PFSK-1 (cell line): ENCODE data around the gene CCDC110.

Source experiments
- POLR2AphosphoS5 ChIP-seq: IDR thresholded peaks from 2 replicates; pipeline ENCODE4 v1.6.1; 2012; ENCODE audit warnings: low read depth, mild to moderate bottlenecking, control low read depth, low read length, moderate library complexity
- SIN3A ChIP-seq: IDR thresholded peaks from 2 replicates; pipeline ENCODE4 v1.6.1; 2012; ENCODE audit warnings: mild to moderate bottlenecking, low read length, moderate library complexity, borderline replicate concordance; ENCODE audit not compliant: insufficient read depth
- TAF1 ChIP-seq: IDR thresholded peaks from 2 replicates; pipeline ENCODE4 v1.6.1; 2012; ENCODE audit warnings: low read length, control low read depth, borderline replicate concordance; ENCODE audit not compliant: insufficient read depth
- TF ChIP-seq, protein P1 (sequence below), 2 experiments: IDR thresholded peaks; 2 replicates each; pipeline versions ENCODE4 v1.6.1 to v1.8.0; 2011 to 2012; ENCODE audit warnings: low read depth in 2 of 2, low read length in 2 of 2, control low read depth in 1 of 2, inconsistent platforms in 1 of 2, mild to moderate bottlenecking in 1 of 2, moderate library complexity in 1 of 2; ENCODE audit not compliant: insufficient read depth in 1 of 2

DNA sequence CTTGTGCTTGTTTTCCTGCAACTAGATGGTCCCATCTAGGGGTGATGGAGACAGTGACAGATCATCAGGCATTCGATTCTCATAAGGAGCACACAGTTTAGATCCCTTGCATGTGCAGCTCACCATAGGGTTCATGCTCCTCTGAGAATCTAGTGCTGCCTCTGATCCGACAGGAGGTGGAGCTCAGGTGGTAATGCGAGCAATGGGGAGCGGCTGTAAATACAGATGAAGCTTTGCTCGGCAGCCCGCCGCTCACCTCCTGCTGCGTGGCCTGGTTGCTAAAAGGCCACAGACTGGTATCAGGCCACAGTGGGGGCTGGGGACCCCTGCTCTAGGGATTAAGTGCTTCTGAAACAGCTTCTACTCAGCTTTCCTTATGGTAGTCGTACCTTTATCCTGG is 28.5 kb upstream of the CCDC110 start:
- TF ChIP-seq, protein P1, sequence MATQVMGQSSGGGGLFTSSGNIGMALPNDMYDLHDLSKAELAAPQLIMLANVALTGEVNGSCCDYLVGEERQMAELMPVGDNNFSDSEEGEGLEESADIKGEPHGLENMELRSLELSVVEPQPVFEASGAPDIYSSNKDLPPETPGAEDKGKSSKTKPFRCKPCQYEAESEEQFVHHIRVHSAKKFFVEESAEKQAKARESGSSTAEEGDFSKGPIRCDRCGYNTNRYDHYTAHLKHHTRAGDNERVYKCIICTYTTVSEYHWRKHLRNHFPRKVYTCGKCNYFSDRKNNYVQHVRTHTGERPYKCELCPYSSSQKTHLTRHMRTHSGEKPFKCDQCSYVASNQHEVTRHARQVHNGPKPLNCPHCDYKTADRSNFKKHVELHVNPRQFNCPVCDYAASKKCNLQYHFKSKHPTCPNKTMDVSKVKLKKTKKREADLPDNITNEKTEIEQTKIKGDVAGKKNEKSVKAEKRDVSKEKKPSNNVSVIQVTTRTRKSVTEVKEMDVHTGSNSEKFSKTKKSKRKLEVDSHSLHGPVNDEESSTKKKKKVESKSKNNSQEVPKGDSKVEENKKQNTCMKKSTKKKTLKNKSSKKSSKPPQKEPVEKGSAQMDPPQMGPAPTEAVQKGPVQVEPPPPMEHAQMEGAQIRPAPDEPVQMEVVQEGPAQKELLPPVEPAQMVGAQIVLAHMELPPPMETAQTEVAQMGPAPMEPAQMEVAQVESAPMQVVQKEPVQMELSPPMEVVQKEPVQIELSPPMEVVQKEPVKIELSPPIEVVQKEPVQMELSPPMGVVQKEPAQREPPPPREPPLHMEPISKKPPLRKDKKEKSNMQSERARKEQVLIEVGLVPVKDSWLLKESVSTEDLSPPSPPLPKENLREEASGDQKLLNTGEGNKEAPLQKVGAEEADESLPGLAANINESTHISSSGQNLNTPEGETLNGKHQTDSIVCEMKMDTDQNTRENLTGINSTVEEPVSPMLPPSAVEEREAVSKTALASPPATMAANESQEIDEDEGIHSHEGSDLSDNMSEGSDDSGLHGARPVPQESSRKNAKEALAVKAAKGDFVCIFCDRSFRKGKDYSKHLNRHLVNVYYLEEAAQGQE (IDR thresholded peaks at IDR 0.05; ENCODE audit: insufficient read depth in 1 of 2, low read depth in 2 of 2, low read length in 2 of 2) = no peak
- TF ChIP-seq SIN3A = no peak
- no peak for TF ChIP-seq POLR2AphosphoS5
- TF ChIP-seq TAF1 = no peak
